Activated CD4-positive, alpha-beta T cell treated with anti-CD3 and anti-CD28 coated beads, Interleukin-2, amount 10 ng/mL, durations not matched to agents 7 days and 5 days (primary cell): ENCODE measurements around the gene ABHD16A. TPM values are rescaled to one million over a fixed set of nuclear protein-coding genes. Genes with fewer than 3 reads are reported as not detected.

Source experiments
- CTCF ChIA-PET: fragments of 350-600 bp; sonication (Branson Sonifier 250); formaldehyde crosslinking; loops from one replicate; lab custom pipeline; 2021; ENCODE audit warnings: antibody characterized with exemption; lab: Charles Lee
- POLR2A ChIA-PET: fragments of 350-600 bp; sonication (Branson Sonifier 250); formaldehyde crosslinking; loops from one replicate; lab custom pipeline; 2021; ENCODE audit warnings: antibody characterized with exemption; lab: Charles Lee
- DNase-seq: peaks from one replicate; pipeline ENCODE4 v3.0.0-alpha.2; 2020
- H3K27ac Mint-ChIP-seq: one replicate; pipeline ENCODE4 v1.8.0; 2021; ENCODE audit warnings: mild to moderate bottlenecking, moderate library complexity, mixed read lengths
- H3K27me3 Mint-ChIP-seq: one replicate; pipeline ENCODE4 v1.8.0; 2021; ENCODE audit warnings: mixed read lengths
- H3K36me3 Mint-ChIP-seq: one replicate; pipeline ENCODE4 v1.8.0; 2021; ENCODE audit warnings: low read depth, mixed read lengths
- H3K4me1 Mint-ChIP-seq: one replicate; pipeline ENCODE4 v1.8.0; 2021; ENCODE audit warnings: mixed read lengths
- H3K4me3 Mint-ChIP-seq: one replicate; pipeline ENCODE4 v1.8.0; 2021; ENCODE audit warnings: mild to moderate bottlenecking, moderate library complexity, mixed read lengths
- H3K9me3 Mint-ChIP-seq: one replicate; pipeline ENCODE4 v1.8.0; 2021; ENCODE audit warnings: mixed read lengths
- total RNA-seq, 2 experiments: library from RNA; stranded (reverse); gene quantifications; one replicate each; pipeline ENCODE4 v1.2.3, GENCODE V29; 2021

Gene ABHD16A
- total RNA-seq, 2 experiments from 2014 or later = 47.2 to 54.1 TPM

- CTCF ChIA-PET = interaction anchor here (0.7 to 5.4 kb wide), 15 partner anchors 10 to 178 kb away, joined by 3 to 32 read pairs (median 4); partner anchors contain the start of genes ATP6V1G2, DDX39B, GPANK1 and VARS1
- H3K36me3 Mint-ChIP-seq = peaks cover 39% of the 10 kb centered on the region
- peak overlapping the region; percentile 95 for H3K4me3 Mint-ChIP-seq
- no peaks in the 10 kb centered on the region for H3K27me3 Mint-ChIP-seq
- peak; percentile 91 for DNase-seq
- POLR2A ChIA-PET = interaction anchor here (0.6 to 1.8 kb wide), 3 partner anchors 12 to 91 kb away, joined by 3 to 10 read pairs (median 6); partner anchors contain the start of gene GPANK1
- H3K9me3 Mint-ChIP-seq = no peaks in the 10 kb centered on the region
- H3K27ac Mint-ChIP-seq = peak overlapping the region; percentile 100
- H3K4me1 Mint-ChIP-seq = peaks cover 60% of the 10 kb centered on the region
Measured at GRCh38 chr6:31652925-31653724, 50.0 kb downstream of the ABHD16A start.

GRCh38 chr6:31651602-31652191 lies 51.4 kb downstream of the ABHD16A start:
- Mint-ChIP-seq H3K36me3 (peaks cover 41% of the 10 kb centered on the region), H3K9me3 (no peaks in the 10 kb centered on the region), H3K4me3 (peak overlapping the region; percentile 95), H3K27ac (peak overlapping the region; percentile 100), H3K4me1 (peaks cover 49% of the 10 kb centered on the region), H3K27me3 (no peaks in the 10 kb centered on the region)
- ChIA-PET POLR2A (interaction anchor here (0.7 to 1.8 kb wide), 3 partner anchors 9 to 30 kb away, joined by 3 to 6 read pairs (median 3); partner anchors contain the start of genes C6orf47 and GPANK1), CTCF (interaction anchor here (0.6 to 5.4 kb wide), 9 partner anchors 11 to 1270 kb away, joined by 3 to 32 read pairs (median 4); partner anchors contain the start of gene GPANK1)
- DNase-seq = no peak

DNA sequence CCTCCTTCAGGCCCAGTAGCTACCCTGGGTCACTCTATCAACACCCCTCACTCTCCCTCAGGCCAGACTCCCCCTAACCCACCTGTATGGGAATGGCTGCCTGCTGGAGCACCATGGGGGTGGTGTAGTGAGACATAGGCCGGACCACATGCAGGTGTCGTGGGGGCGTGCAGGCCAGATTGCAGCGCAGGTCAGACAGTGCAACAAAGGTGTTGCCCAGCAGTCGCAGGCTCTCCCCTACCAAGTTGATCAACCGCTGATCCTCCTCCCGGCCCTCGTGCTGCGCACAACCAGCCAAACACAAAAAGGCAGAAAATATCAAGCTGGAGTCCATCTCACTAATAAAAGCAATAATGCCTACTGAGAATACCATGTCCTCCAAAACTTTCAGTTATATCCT lies 57.8 kb downstream of the ABHD16A start:
- peaks cover 57% of the 10 kb centered on the region for H3K36me3 Mint-ChIP-seq
- H3K27ac Mint-ChIP-seq = no peak overlapping the region
- peaks cover 14% of the 10 kb centered on the region for H3K4me1 Mint-ChIP-seq
- H3K9me3 Mint-ChIP-seq = no peaks in the 10 kb centered on the region
- POLR2A ChIA-PET = no interaction called here
- DNase-seq = no peak
- CTCF ChIA-PET = interaction anchor here (1.2 to 1.4 kb wide), 2 partner anchors 18 to 28 kb away, joined by 3 read pairs; no protein-coding TSS in a partner anchor
- no peak overlapping the region for H3K4me3 Mint-ChIP-seq
- no peaks in the 10 kb centered on the region for H3K27me3 Mint-ChIP-seq

GRCh38 chr6:31643818-31644454 lies 59.2 kb downstream of the ABHD16A start:
- no peak for DNase-seq
- Mint-ChIP-seq H3K9me3 (no peaks in the 10 kb centered on the region), H3K36me3 (peaks cover 55% of the 10 kb centered on the region), H3K4me3 (no peak overlapping the region), H3K4me1 (peaks cover 7% of the 10 kb centered on the region), H3K27me3 (no peaks in the 10 kb centered on the region), H3K27ac (no peak overlapping the region)
- POLR2A ChIA-PET = no interaction called here
- CTCF ChIA-PET = interaction anchor here (0.7 to 1.4 kb wide), 2 partner anchors 27 to 1194 kb away, joined by 3 read pairs; partner anchors contain the start of gene TAP2

DNA sequence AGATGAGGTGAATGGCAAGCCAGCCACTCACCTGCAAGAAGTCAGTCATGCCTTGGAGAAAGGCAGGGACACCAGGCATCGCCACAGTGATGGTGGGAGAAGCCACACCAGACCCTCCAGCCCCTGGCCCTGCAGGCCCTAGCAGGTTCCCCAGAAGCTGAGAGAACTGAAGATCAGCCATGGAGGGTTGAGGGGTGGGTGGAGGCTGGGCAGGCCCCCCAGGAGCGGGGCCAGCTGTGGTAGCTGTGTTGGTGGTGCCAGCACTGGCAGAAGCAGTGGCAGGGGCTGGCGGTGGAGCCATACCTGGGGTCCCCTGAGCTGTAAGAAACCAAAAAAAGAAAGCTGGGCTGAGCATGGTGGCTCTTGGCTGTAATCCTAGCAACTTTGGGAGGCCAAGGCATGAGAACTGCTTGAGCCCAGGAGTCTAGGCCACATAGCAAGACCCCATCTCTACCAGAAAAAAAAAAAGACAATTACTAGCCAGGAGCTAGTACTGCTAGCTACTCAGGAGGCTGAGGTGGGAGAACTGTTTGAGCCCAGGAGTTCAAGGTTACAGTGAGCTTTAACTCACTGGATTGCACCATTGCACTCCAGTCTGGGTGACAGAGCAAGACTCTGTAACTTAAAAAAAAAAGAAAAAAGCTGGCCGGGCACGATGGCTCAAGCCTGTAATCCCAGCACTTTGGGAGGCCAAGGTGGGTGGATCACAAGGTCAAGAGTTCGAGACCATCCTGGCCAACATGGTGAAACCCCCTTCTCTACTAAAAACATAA lies 60.1 kb downstream of the ABHD16A start:
- no peak for DNase-seq
- Mint-ChIP-seq H3K4me3 (no peak overlapping the region), H3K36me3 (peaks cover 54% of the 10 kb centered on the region), H3K27ac (no peak overlapping the region), H3K9me3 (no peaks in the 10 kb centered on the region), H3K4me1 (peaks cover 4% of the 10 kb centered on the region), H3K27me3 (no peaks in the 10 kb centered on the region)
- POLR2A ChIA-PET = no interaction called here
- CTCF ChIA-PET = interaction anchor here (0.6 to 0.7 kb wide), 3 partner anchors 19 to 1195 kb away, joined by 3 read pairs; partner anchors contain the start of gene TAP2

DNA sequence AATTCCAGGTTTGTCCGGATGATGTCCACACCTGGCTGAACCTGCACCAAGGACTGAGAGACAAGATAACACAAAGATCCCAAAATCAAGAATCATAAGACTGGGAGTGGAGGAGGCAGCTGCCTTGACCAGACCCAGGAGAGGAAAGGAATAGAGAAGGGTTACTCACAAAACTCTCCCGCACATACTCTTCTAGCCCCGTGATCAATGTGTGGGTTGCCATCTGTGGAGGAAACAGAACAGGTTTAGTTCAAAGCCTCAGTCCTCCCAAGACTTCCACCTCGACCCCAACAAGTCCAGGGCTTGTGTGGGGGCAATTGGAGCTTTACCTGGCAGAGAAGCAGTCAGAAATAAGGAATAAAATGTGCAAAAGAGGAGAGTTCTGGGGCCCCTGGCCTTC lies 61.8 kb downstream of the ABHD16A start:
- no peaks in the 10 kb centered on the region for H3K9me3 Mint-ChIP-seq
- no peak overlapping the region for H3K27ac Mint-ChIP-seq
- no peak for DNase-seq
- H3K4me1 Mint-ChIP-seq = peaks cover 4% of the 10 kb centered on the region
- ChIA-PET CTCF (interaction anchor here (1.5 kb wide), 1 partner anchor 16 kb away, joined by 4 read pairs; no protein-coding TSS in a partner anchor), POLR2A (no interaction called here)
- peaks cover 52% of the 10 kb centered on the region for H3K36me3 Mint-ChIP-seq
- no peaks in the 10 kb centered on the region for H3K27me3 Mint-ChIP-seq
- no peak overlapping the region for H3K4me3 Mint-ChIP-seq

- H3K27ac Mint-ChIP-seq = peak overlapping the region; percentile 67
- no peaks in the 10 kb centered on the region for H3K9me3 Mint-ChIP-seq
- H3K27me3 Mint-ChIP-seq = no peaks in the 10 kb centered on the region
- POLR2A ChIA-PET = no interaction called here
- H3K36me3 Mint-ChIP-seq = peaks cover 54% of the 10 kb centered on the region
- peaks cover 5% of the 10 kb centered on the region for H3K4me1 Mint-ChIP-seq
- CTCF ChIA-PET = interaction anchor here (0.6 to 1.0 kb wide), 2 partner anchors 12 to 18 kb away, joined by 3 read pairs; no protein-coding TSS in a partner anchor
- DNase-seq = no peak
- H3K4me3 Mint-ChIP-seq = no peak overlapping the region
Measured at GRCh38 chr6:31640612-31641011, 62.5 kb downstream of the ABHD16A start.

DNA sequence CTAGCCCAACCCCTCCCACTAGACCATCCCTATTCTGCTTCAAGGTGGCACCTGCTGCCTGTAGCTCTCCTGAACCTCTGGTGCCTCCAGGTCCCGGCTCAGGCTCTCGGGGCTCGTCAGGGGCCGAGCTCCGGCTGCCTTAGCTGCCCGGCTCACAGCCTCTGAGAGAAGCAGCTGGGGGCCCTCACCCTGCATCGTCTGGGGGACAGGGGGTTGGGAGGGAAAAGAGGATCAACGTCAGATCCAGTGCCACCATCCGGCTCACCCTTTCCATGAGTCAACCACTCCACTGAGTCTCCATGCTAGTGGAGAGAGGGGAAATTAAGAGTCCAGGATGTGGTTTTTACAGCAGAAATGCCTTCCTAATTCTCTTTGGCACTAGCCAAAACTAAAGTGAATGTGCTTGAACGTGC lies 63.7 kb downstream of the ABHD16A start:
- CTCF ChIA-PET = interaction anchor here (0.7 to 1.2 kb wide), 3 partner anchors 14 to 241 kb away, joined by 3 read pairs; no protein-coding TSS in a partner anchor
- H3K4me1 Mint-ChIP-seq = peaks cover 4% of the 10 kb centered on the region
- no peaks in the 10 kb centered on the region for H3K27me3 Mint-ChIP-seq
- H3K4me3 Mint-ChIP-seq = no peak overlapping the region
- POLR2A ChIA-PET = no interaction called here
- no peaks in the 10 kb centered on the region for H3K9me3 Mint-ChIP-seq
- peaks cover 51% of the 10 kb centered on the region for H3K36me3 Mint-ChIP-seq
- no peak overlapping the region for H3K27ac Mint-ChIP-seq
- DNase-seq = no peak

GRCh38 chr6:31639043-31639442 lies 64.1 kb downstream of the ABHD16A start:
- CTCF ChIA-PET = interaction anchor here (1.0 to 1.2 kb wide), 3 partner anchors 9 to 59 kb away, joined by 3 read pairs; no protein-coding TSS in a partner anchor
- POLR2A ChIA-PET = no interaction called here
- H3K36me3 Mint-ChIP-seq = peaks cover 54% of the 10 kb centered on the region
- no peak overlapping the region for H3K27ac Mint-ChIP-seq
- H3K9me3 Mint-ChIP-seq = no peaks in the 10 kb centered on the region
- H3K27me3 Mint-ChIP-seq = no peaks in the 10 kb centered on the region
- H3K4me1 Mint-ChIP-seq = peaks cover 4% of the 10 kb centered on the region
- H3K4me3 Mint-ChIP-seq = no peak overlapping the region
- DNase-seq = no peak
